LNCaP clone FGC (cell line): ENCODE results near the gene ARRDC2.
A peak's percentile ranks its signal among the peaks of the same experiment; 100 is the strongest.

Experiments used
- DNase-seq: peaks from one replicate; pipeline ENCODE4 v3.0.0-alpha.2; 2011; ENCODE audit warnings: low read depth
- H3K4me3 ChIP-seq: 2 replicates; pipeline ENCODE4 v1.5.1; 2011; ENCODE audit warnings: mild to moderate bottlenecking, low read depth, low read length, control low read depth
- CTCF ChIP-seq: IDR thresholded peaks from 2 replicates; pipeline ENCODE4 v1.5.1; 2012; ENCODE audit warnings: mild to moderate bottlenecking; ENCODE audit not compliant: control insufficient read depth, insufficient read depth; ENCODE audit errors: extremely low read depth

ARRDC2 gene

GRCh38 chr19:18058208-18059009, 50.4 kb downstream of the ARRDC2 start:
- no peak overlapping the region for H3K4me3 ChIP-seq
- peak; percentile 81 for TF ChIP-seq CTCF
- no peak for DNase-seq

- TF ChIP-seq CTCF = no peak
- no peak for DNase-seq
- no peak overlapping the region for H3K4me3 ChIP-seq
Observed at GRCh38 chr19:18059297-18059696, 51.3 kb downstream of the ARRDC2 start.

GRCh38 chr19:18059902-18060301, 51.9 kb downstream of the ARRDC2 start:
- TF ChIP-seq CTCF = no peak
- no peak for DNase-seq
- H3K4me3 ChIP-seq = no peak overlapping the region

GRCh38 chr19:18060472-18060871, 52.5 kb downstream of the ARRDC2 start:
- no peak for TF ChIP-seq CTCF
- no peak overlapping the region for H3K4me3 ChIP-seq
- no peak for DNase-seq

GRCh38 chr19:18062028-18062427, 54.1 kb downstream of the ARRDC2 start:
- no peak overlapping the region for H3K4me3 ChIP-seq
- no peak for TF ChIP-seq CTCF
- no peak for DNase-seq

- peak; percentile 31; the same call in 1 of the 2 replicates for TF ChIP-seq CTCF
- DNase-seq = no peak
- H3K4me3 ChIP-seq = no peak overlapping the region
Observed at GRCh38 chr19:18063463-18063862, 55.5 kb downstream of the ARRDC2 start.
